Putamen (tissue), 1 donor: ENCODE results near the gene ITGA1.

Source experiments
- DNase-seq: peaks from one replicate; pipeline ENCODE4 v3.0.0-alpha.2; 2016; ENCODE audit warnings: low spot score

Gene ITGA1

DNA sequence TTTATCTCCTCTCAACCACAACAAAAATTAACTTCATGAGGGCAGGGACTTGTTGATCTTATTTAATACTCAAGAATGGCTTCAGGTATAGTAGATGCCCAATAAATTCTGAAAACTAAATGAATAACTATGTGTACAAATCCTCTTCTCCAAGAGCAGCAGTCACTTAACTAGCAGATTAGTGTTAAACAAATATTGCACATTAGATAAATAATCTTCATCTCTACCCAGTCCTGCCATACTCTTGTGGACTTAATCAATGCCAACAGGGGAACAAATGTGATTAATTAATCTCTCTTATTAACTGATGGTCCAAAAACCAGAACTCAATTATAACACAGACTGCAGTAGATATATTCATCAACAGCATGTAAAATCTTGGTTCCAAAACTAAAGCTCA, 15.0 kb upstream of the ITGA1 start:
- no peak for DNase-seq

DNA sequence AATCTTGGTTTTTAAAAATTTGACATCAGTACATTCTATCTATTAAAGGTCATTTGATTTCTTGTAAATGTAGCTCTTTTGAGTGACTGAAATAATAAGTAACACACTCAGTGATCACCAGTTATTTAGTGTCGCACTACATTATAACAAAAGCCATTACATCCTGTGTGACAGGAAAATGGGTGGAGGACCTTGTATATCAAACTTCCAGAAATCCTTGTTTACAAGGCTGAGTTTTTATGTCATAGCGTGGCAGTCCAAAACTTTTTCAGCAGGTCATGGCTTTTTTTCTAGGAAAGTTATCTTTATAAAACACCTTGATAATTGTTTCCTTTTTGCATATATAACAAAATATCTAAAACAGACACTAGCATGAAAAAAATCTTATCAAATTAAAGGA, 14.4 kb upstream of the ITGA1 start:
- no peak for DNase-seq

DNA sequence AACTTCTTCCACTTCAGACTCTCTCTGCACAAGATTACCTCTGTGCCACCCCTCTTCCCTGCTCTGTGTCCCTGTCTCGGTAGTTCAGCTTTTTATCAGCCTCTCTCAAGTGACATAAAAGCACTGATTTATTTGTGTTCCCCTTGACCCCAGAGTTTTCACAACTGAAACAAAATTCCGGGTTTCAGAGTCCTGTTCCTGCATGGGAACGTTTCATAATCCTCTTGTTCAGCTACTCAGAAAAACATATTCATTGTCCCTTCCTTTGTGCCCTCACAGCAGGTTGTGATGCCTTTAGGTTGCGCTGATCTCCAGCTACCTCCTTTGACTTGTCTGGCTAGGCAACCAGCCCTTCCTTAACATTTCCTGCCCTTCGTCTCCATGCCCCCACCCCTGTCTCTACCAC, 13.7 kb upstream of the ITGA1 start:
- DNase-seq, result no peak

DNA sequence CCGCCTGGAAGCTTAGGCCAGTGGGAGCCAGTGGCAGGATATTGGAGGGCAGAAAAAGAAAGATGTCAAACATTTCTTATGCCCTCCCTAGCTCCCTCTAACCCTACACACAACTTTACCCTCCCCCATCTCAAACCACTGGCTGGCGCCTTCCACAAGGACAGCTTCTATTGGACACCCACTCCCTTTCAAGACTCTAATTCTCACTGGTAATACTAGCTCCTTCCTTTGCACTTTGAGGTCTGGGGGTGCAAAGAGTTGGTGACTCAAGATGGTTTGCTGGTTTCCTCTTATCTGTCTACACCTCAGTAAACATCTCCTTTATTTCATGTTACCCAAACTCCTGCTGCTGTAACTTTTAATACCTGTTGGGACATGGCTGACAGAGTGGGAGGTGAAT, 11.6 kb upstream of the ITGA1 start:
- DNase-seq, result no peak

DNA sequence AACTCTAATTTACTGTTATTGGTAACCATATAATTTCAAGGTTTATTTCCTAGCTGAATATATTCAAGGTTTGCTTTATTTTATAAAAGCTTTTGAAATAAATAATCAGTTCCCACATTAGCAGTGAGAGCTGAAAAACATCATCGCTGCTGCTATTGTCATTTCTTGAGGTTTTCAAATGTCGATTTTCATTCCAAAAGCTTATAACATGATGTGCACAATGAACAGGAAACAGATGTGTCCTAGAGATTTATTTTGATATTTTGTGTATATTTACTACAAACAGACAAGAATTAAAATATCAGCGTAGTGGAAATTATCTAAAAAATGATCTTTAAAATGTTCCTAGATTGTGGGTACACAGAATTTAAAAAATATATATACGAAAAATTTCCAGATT, 10.5 kb upstream of the ITGA1 start:
- no peak for DNase-seq

DNA sequence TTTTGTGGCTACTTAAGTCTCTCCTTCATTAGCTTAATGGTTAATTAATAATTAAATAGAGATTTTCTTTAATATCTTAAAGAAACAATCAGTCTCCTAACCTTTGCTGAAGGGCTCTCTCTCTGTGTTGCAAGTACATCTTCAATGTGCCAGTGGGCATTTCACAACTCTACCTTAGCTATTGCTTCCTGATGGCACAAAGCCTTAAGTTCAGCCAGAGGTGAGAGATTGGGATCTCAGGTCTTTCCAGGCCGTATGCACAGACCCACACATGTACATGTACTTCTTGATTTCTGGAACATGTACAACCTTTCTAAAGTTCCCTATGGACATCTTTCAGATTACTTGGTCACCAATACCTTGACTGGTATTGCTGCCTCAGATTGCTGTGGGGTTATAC, 8.9 kb upstream of the ITGA1 start:
- DNase-seq, result no peak

DNA sequence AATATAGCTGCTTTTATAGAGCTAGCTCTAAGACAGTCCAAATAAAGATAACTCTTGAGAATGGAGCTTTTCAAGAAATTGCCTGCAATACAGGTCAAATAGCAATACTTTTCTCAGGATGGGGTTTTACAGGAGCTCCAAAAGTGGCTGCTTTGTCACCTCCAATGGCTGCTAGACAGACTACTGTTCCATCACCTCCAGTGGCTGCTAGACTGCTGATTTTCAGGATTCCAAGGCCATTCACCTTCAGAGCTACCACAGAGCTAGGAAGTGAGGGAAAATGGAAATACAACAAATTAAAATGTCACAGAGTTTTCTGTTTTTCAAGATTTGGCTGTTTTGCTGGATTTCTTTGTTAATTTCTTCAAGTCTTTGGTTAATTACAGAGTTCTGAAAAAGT, 8.5 kb upstream of the ITGA1 start:
- DNase-seq, result no peak

DNA sequence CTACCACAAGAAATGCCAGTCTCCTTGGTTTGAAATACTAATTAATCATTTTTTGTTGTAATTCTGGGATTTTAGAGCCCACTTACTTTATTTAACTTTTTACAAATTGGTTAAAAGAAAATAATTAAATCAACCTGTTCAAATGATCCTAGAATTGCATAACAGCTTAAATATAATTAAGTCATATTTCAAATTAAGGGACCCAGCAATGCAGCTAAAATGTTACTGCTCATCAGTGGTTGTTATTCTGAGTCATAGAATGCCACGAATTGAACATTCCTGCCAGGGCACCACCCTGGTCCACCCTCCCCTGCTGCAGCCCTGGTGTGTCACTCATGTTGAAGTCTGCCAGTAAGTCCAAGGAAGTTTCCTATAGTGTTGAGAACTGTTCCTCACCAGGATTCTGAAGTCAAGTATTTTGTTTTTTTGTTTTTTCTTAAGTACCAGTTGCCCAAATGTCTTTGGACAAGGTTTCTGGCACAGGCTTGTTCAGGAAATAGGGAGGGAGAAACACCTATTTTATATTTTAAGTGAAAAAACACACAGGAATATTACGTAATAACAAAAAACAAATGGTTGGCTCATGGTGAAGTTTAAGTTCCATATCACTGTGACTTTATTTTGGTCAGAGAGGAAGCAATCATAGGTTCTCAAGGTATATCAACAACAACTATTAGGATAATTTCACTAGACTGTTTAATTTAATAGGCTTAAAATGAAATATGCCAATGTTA, 4.3 kb upstream of the ITGA1 start:
- no peak for DNase-seq

DNA sequence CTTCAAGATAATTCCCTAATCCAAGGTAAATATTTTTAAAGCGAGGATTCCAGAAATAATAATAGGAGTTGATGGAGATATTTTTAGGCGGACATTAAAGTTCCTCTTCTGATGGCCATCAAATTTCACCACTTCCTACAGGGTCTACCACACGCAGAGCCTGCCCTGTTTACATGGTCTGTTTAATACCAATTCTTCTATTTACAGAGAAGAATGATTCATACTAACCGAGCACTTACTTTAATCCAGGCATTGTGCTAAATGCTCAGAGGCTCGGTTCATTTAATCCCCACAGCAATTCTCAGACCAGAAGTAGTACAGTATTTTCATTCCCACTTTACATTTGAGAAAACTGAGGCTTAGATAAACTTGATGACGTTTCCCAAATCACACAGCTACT, 3.0 kb upstream of the ITGA1 start:
- DNase-seq, result no peak

DNA sequence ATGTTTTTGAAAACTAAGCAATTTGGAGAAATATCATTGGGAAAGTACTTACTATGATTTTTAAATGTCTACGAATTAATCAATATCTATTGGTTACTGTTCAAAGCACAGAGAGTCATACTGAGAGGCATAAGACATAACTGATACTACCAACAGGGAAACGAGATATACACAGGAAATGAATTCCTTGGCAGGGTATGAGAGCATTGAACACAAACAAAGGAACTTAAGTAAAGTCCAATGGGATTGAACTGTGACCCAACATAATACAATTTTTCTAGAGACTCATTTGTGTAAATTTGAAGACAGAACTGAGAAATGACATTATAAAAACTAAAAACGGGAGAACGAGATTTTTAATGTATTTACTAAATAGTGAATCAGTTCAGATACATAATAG, 1.3 kb upstream of the ITGA1 start:
- DNase-seq, result no peak

DNA sequence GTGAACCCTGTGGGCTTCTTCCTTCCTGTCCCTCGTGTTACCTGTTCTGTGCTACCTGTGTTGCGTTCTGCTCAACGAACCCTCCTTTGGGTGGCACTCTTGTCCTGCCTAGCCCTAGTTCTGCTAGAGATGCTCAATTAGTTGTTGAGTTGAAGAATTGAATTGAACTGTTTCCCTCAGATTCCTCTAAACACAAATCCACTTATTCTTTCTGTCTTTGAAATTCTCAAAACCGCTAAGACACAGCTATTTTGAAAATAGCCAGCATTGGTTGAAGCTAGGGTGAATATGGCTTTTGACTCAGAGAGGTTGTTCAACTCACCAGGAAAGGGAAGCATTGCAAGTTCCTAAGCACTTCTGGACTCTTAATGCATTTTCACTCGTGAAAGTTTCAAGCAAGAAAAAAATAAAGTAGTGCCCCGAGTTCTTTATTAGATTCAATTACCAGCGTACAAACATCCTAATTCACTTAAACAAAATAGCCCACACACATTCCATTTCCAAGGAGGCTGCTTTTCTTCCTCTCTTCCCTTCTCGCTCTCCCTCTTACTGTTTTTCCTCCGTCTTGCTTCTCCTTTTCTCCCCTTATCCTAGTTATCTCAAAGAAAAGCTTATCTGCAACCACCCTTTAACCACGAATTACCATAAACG, 642 bp upstream of the ITGA1 start:
- DNase-seq, result no peak

DNA sequence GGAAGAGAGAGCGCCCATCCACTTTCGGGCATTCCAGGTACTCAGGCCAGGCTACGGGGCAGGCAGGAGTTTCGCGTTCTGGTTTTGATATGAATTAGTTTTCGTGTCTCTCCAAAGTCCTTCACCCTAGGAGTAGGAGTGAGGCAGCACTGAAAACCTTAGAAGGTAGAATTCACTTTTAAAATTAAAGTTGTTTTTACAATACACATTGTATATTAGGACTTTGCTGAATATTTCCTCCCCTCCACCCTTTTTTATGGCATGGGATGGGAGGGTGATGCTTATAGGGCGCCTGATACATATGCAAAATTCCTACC, 747 bp downstream of the ITGA1 start:
- no peak for DNase-seq

DNA sequence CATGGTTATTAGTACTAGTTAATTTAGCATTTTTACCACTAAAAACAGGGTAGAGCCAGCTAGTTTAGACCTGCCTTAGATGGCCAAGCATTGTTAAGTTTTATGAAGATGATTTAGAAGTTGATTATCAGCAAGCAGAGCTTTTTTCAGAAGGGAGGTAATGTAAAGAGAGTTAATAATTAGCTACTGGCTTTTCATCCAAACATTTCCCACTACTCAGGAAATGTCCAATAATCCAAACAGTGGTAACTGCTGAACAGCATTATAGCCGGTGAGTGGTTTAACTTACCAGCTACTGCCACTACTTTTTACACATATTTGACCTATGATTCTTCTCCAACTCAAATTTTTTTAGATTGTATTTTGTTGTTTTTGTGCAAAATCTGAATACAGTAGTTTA, 1.7 kb downstream of the ITGA1 start:
- DNase-seq, result no peak

DNA sequence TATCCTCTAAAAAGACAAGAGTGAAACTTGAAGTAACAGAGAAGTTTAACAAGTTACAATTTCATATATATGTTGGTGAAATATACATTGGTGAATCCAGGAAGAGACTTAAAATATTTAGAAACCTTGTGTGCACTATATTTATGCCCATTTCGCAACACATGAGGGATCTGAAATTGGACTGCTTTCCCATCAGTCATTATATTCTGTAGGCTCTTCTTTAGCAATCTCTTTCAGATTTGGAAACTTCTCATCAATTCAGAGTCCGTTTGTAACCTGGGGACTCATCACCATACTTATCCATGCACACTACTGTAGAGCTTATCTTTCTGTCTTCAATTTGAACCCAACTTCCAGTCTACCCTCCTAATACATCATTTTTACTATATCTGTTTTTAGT, 2.1 kb downstream of the ITGA1 start:
- DNase-seq, result no peak

DNA sequence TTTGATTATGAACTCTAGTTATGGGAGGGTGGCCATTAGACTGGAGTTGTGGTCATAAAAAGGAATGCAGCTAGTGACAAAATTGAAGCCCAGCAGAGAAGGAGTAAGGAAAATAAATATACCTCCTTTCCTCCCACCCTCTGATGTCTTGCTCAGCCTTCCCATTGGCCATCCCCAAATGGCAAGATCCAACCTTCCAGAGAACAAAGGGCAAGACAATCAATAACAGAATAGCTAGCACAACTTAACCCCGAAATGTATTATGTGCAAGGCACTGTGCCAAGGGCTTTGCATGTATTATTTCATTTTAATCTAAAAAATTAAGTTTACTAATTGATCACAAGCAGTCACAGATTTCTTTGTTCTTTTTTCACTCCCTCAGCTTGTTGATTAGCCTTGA, 3.6 kb downstream of the ITGA1 start:
- no peak for DNase-seq

DNA sequence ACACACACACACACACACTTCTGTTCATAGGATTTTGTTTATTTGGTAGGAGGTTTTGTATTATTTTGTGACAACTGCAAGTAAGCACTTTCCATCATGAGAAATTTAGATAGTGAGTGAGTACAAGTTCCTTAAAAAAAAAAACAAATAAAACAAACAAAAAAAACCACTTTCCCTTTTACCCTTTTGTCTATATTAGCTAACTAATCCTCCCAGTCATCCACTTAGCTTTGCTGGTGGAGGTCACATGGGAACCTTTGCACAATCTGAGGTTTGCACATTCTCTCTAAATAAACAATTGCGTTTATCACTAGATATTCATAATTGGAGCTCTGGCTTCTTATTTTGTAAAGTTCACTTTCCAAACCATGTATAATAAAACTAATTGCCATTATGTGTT, 6.8 kb downstream of the ITGA1 start:
- no peak for DNase-seq

DNA sequence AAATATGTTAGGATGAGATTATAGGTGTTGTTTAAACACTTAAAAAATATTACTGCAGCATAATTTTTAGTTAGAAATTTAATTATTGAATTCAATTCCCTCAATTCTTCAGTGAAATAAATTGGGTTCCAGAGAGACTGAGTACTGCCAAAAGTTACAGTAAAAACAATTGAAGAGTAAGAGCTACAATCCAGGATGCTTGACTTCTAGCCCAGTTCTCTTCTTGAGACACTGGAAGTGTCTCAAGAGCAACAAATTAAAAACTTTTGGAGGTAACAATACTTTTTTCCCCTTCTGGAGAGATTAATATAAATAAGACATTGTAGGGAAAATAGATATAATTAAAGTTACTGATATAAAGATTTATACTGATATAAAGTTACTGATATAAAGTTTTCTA, 8.3 kb downstream of the ITGA1 start:
- no peak for DNase-seq

DNA sequence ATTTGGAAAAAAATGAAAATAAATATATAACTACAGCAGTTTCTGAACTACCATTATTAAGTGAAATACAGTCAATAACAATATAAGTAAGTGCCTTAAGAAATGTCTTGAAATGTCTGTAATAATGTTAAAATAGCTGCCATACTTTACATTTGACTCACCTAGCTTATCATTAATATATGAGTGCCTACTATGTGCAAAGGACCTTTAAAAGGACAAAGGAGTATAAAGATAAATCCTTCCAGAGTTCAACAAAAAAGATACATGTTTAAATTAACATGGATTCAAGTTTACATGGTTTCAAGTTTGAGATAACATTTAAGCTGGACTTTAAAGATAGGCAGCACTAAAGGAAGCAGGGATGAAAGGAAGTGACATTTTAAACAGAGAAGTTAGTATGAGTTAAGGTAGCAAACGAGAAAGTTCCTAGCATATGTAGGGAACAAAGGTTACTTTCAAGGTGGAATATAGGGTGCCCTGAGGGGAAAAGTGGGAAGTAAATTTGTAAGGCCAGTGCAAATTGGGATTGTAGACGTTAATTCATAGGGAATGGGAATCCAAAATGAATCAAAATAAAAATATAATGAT, 8.9 kb downstream of the ITGA1 start:
- no peak for DNase-seq

DNA sequence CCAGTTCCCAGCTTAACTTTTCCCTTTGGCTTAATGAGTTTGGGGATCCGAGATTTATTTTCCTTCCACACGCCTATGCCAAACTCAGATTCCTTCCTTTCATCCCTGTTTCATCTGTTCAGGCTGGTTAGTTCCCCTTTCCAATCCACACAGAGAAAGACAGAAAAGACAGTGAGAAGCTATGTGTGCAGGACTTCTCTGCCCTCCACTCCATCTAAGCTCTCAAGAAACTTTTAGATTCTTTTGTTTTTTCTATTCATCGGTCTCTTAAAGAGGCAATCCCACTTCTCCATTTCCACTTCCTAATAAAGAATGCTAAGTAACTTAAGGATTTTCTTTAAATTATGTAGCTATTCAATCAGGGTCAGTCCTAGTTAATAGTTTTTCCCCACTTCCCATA, 11.2 kb downstream of the ITGA1 start:
- DNase-seq, result no peak

DNA sequence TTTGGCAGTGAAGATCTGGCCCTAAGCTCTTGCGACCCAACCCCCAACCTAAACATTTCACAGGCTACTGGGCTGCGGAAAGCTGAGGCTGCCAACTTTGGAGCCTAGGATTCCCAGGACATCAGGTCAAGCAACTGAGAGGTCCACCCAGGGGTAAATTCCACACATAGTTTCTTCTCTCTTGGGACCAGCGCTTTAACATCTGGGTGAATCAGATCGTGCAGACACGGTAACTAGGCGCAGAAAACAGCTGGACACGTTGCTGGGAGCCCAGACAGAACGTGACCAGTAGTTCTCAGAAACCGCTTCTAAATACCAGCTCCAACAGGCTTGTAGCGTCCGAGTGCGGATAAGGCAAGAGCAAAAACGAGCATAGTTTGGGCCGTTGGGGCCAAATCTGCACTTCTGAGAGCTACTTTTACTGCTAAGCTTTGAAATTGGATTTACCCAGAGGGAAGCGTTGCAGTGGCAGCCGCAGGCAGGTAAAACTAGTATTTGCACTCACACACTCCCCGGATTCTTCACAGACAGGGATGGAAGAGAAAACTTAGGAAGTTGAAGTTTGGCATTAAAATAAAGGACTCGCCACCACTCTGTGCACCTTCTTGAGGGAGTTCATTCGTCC, 11.8 kb downstream of the ITGA1 start:
- DNase-seq, result no peak

DNA sequence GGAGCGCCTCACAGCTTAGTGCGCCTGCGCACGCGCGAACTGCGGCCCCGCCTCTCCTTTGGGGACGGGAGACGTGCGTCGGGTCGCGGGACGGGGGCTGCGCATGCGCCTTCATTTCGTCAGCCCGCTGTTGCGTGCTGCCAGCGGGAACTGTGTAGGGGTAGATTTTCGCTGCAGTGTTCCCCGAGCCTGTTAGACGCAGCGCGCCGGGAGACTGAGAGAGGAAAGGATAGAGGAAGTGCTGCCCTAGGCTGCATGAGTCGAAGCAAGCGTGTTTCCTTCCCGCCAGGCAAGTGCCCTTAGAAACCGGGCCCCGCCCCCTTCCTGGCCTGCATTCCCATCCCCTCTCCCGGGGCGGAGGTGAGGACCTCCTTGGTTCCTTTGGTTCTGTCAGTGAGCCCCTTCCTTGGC, 12.3 kb downstream of the ITGA1 start:
- peak; percentile 96 for DNase-seq

DNA sequence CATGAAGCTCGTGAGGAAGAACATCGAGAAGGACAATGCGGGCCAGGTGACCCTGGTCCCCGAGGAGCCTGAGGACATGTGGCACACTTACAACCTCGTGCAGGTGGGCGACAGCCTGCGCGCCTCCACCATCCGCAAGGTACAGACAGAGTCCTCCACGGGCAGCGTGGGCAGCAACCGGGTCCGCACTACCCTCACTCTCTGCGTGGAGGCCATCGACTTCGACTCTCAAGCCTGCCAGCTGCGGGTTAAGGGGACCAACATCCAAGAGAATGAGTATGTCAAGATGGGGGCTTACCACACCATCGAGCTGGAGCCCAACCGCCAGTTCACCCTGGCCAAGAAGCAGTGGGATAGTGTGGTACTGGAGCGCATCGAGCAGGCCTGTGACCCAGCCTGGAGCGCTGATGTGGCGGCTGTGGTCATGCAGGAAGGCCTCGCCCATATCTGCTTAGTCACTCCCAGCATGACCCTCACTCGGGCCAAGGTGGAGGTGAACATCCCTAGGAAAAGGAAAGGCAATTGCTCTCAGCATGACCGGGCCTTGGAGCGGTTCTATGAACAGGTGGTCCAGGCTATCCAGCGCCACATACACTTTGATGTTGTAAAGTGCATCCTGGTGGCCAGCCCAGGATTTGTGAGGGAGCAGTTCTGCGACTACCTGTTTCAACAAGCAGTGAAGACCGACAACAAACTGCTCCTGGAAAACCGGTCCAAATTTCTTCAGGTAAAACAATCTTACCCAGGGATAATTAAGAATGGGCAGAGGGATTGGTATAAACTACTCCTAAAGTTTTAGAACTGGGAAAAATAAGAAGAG, 12.9 kb downstream of the ITGA1 start:
- peak; percentile 27 for DNase-seq

DNA sequence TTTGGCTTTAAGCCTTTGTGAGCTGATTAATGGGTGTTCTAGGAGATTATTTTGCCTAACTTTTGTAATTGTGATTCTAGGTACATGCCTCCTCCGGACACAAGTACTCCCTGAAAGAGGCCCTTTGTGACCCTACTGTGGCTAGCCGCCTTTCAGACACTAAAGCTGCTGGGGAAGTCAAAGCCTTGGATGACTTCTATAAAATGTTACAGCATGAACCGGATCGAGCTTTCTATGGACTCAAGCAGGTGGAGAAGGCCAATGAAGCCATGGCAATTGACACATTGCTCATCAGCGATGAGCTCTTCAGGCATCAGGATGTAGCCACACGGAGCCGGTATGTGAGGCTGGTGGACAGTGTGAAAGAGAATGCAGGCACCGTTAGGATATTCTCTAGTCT, 13.6 kb downstream of the ITGA1 start:
- no peak for DNase-seq
